Lung (tissue), 12 donors: ENCODE measurements around the gene ME2. TPM values are rescaled to one million over a fixed set of nuclear protein-coding genes. Genes with fewer than 3 reads are reported as not detected.

ENCODE experiments used
- ATAC-seq: fragments of 200-7000 bp; cut with Tn5 transposase; one replicate; pipeline ENCODE4 v1.9.1; 2020; ENCODE audit warnings: moderate number of reproducible peaks; ENCODE audit not compliant: insufficient read depth, low FRiP score
- DNase-seq, 3 donors: peaks; one replicate each; pipeline ENCODE4 v3.0.0-alpha.2; 2013 to 2017
- H3K27ac ChIP-seq, 2 donors: one replicate each; pipeline ENCODE4 v1.5.1; 2013; ENCODE audit warnings: mild to moderate bottlenecking in 2 of 2, moderate library complexity in 2 of 2, control low read depth in 1 of 2, inconsistent platforms in 1 of 2, low read depth in 1 of 2, low read length in 1 of 2
- H3K27me3 ChIP-seq, 3 donors: one replicate each; pipeline ENCODE4 v1.5.1; 2013; ENCODE audit warnings: low read length in 2 of 3; ENCODE audit not compliant: control insufficient read depth in 3 of 3, insufficient read depth in 3 of 3
- H3K36me3 ChIP-seq, 4 donors: one replicate each; pipeline ENCODE4 v1.5.1; 2013; ENCODE audit warnings: low read length in 4 of 4, mild to moderate bottlenecking in 1 of 4, moderate library complexity in 1 of 4; ENCODE audit not compliant: control insufficient read depth in 4 of 4, insufficient read depth in 4 of 4
- H3K4me1 ChIP-seq, 5 donors: one replicate each; pipeline ENCODE4 v1.5.1; 2013; ENCODE audit warnings: low read length in 5 of 5, mild to moderate bottlenecking in 2 of 5, moderate library complexity in 1 of 5; ENCODE audit not compliant: control insufficient read depth in 5 of 5, insufficient read depth in 5 of 5
- H3K4me3 ChIP-seq: one replicate; pipeline ENCODE4 v1.5.1; 2013; ENCODE audit warnings: mild to moderate bottlenecking, control low read depth, moderate library complexity
- H3K9ac ChIP-seq, 2 donors: one replicate each; pipeline ENCODE4 v1.5.1; 2013; ENCODE audit warnings: low read length in 2 of 2, control low read depth in 1 of 2; ENCODE audit not compliant: insufficient read depth in 1 of 2
- H3K9me3 ChIP-seq, 4 donors: one replicate each; pipeline ENCODE4 v1.5.1; 2013; ENCODE audit warnings: low read length in 3 of 4, mild to moderate bottlenecking in 1 of 4, moderate library complexity in 1 of 4; ENCODE audit not compliant: control insufficient read depth in 4 of 4, insufficient read depth in 3 of 4
- WGBS, 2 donors: extraction: QIAGEN DNeasy Blood & Tissue Kit; methylation state at CpG; one replicate each; pipeline ENCODE4 v1.1.7; 2013; 5-methylcytosine and 5-hydroxymethylcytosine counted together
- polyA plus RNA-seq, 2 donors: library from polyadenylated mRNA; stranded (reverse); fragments of 200-250 nt; gene quantifications; one replicate each; pipeline ENCODE4 v1.2.1, GENCODE V29; 2013
- total RNA-seq, 2 donors: library from RNA; depleted of rRNA in 1 of 2; stranded (reverse); fragments of >200 nt in 1 of 2; gene quantifications; one replicate each; pipeline ENCODE4 v1.2.1, GENCODE V29; 2014 to 2021
- TF ChIP-seq, protein P1 (sequence below): IDR thresholded peaks from 2 replicates; pipeline ENCODE4 v1.5.1; 2012; ENCODE audit warnings: mild to moderate bottlenecking; ENCODE audit errors: control extremely low read depth, extremely low read depth
- donor health status: control.
- donor health status: control.
- donor health status: Bipolar disorder and iron deficiency.
- donor health status: healthy.
- donor health status: DM: yes; HTN: yes; CAD: no.

ME2 gene
- total and polyA plus RNA-seq, 4 donors: 17.9 to 52.0 (median 34.0) TPM

DNA sequence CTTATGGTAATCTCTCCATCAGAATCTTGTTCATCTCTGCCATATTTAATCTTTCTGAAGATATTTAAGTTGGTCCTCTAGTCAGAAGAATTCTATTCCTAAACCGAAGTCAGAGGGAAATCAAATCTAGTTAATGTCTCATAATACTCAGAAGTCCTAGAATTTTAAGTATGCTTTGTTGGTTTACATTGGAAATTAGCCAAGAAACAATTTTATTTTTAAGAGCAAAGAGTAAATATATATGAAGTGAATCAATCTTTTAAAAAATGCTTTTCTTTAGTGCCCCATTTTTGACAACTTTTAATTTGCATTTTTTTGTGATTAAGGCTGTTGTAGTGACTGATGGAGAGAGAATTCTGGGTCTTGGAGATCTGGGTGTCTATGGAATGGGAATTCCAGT lies 38.1 kb downstream of the ME2 start:
- TF ChIP-seq, protein P1, sequence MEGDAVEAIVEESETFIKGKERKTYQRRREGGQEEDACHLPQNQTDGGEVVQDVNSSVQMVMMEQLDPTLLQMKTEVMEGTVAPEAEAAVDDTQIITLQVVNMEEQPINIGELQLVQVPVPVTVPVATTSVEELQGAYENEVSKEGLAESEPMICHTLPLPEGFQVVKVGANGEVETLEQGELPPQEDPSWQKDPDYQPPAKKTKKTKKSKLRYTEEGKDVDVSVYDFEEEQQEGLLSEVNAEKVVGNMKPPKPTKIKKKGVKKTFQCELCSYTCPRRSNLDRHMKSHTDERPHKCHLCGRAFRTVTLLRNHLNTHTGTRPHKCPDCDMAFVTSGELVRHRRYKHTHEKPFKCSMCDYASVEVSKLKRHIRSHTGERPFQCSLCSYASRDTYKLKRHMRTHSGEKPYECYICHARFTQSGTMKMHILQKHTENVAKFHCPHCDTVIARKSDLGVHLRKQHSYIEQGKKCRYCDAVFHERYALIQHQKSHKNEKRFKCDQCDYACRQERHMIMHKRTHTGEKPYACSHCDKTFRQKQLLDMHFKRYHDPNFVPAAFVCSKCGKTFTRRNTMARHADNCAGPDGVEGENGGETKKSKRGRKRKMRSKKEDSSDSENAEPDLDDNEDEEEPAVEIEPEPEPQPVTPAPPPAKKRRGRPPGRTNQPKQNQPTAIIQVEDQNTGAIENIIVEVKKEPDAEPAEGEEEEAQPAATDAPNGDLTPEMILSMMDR: no peak
- H3K4me3 ChIP-seq: no peak overlapping the region
- H3K36me3 ChIP-seq: peaks cover 4 to 21% (median 11%) of the 10 kb centered on the region in 4 donors
- H3K27ac ChIP-seq: no peak overlapping the region
- H3K9ac ChIP-seq: no peak overlapping the region
- no peaks in the 10 kb centered on the region for H3K27me3 ChIP-seq
- H3K4me1 ChIP-seq: no peaks in the 10 kb centered on the region
- ATAC-seq (no peak), DNase-seq (peak in 1 of 3 donors; percentile 9)
- 58 to 89% methylated on average over 1 of the region's 1 CpG for WGBS, 2 donors
- no peaks in the 10 kb centered on the region for H3K9me3 ChIP-seq

DNA sequence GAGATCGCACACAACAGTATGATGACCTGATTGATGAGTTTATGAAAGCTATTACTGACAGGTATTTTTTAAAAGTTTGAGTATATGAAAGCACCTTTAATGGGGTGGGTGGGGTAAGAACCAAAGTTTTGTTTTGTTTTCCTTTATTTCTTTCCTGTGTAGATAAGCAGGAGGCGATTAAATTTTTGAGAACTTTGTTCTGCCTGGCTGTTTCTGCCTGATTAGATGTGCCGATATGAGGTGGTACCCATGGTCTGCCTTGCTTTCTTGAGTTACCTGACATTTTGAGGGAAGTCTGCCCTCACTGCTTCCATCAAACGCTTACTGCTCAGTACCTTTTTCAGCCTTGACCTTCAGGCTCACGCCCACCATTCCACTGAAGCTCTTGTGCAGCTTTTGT lies 39.2 kb downstream of the ME2 start:
- WGBS, 2 donors: 94 to 97% methylated on average over 5 of the region's 5 CpGs
- Histone ChIP-seq H3K9me3 (no peaks in the 10 kb centered on the region), H3K9ac (no peak overlapping the region), H3K27me3 (no peaks in the 10 kb centered on the region), H3K4me1 (no peaks in the 10 kb centered on the region), H3K27ac (no peak overlapping the region), H3K36me3 (peaks cover 4 to 26% (median 12%) of the 10 kb centered on the region in 4 donors), H3K4me3 (no peak overlapping the region)
- ATAC-seq (no peak), DNase-seq (no peak)
- TF ChIP-seq, protein P1: no peak

DNA sequence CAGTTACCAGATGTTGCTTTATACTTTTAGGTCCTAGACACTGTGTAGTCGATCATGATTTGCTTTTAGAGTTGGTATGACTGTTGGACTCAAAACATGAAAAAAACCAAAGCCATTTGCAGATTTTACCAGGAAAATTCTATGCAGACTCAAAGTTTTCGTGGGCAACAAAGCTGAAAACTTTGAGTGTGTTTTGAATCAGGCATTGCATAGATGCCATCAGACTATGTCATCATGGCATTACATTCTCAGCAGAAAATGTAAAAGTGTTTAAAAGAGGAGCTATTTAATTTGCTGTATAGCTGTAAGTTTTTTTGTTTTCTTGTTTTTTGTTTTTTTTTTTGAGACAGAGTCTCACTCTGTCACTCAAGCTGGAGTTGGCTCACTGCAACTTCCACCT lies 45.5 kb downstream of the ME2 start:
- Histone ChIP-seq H3K27ac (no peak overlapping the region), H3K4me1 (no peaks in the 10 kb centered on the region), H3K36me3 (peaks cover 4 to 26% (median 22%) of the 10 kb centered on the region in 4 donors), H3K9me3 (no peaks in the 10 kb centered on the region), H3K27me3 (no peaks in the 10 kb centered on the region), H3K9ac (no peak overlapping the region), H3K4me3 (no peak overlapping the region)
- ATAC-seq: no peak
- 96 to 99% methylated on average over 2 of the region's 2 CpGs for WGBS, 2 donors
- DNase-seq: no peak
- TF ChIP-seq, protein P1: no peak

DNA sequence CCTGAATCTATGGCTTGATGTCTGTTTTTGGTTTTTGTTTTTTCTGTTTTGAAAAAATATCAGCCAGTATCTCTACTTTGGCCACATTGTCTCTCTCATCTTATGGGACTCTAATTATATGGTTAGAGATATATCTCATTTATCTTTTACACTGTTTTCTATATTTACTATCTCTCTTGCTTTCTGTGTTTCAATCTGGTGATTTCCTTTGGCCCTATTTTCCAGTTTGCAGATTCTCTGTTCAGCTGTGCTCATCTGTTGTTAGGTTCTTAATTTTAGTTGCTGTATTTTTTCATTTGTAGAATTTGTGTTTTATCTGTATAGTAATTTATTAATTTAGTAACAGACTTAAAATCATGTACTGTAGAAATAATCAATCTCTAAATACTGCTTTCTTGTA lies 47.6 kb downstream of the ME2 start:
- Histone ChIP-seq H3K36me3 (peaks cover 3 to 21% (median 18%) of the 10 kb centered on the region in 4 donors), H3K4me1 (no peaks in the 10 kb centered on the region), H3K9me3 (no peaks in the 10 kb centered on the region), H3K27me3 (no peaks in the 10 kb centered on the region), H3K4me3 (no peak overlapping the region), H3K9ac (no peak overlapping the region), H3K27ac (no peak overlapping the region)
- ATAC-seq (no peak), DNase-seq (no peak)
- TF ChIP-seq, protein P1: no peak
